Endothelial cell of umbilical vein (primary cell): Measurements from ENCODE around the gene KAZN. TPM values are rescaled to one million over a fixed set of nuclear protein-coding genes. Genes with fewer than 3 reads are reported as not detected.
A peak's percentile ranks its signal among the peaks of the same experiment; 100 is the strongest.

Experiments used
- BruUV-seq: library from RNA; stranded (reverse); fragments of 400-500 nt; replicated peaks from 2 replicates; lab custom pipeline; 2021; lab: Mats Ljungman, UMichigan
- CTCF ChIA-PET: fragments of 300-600, 350-600 bp; sonication (Branson Sonifier 250); formaldehyde crosslinking; loops from one replicate; lab custom pipeline; 2021; ENCODE audit warnings: antibody characterized with exemption, inconsistent platforms; lab: Charles Lee
- POLR2A ChIA-PET: fragments of 300-600, 350-600 bp; sonication (Branson Sonifier 250); formaldehyde crosslinking; loops from one replicate; lab custom pipeline; 2021; ENCODE audit warnings: antibody characterized with exemption, inconsistent platforms; lab: Charles Lee
- DNase-seq: peaks from one replicate; pipeline ENCODE4 v3.0.0-alpha.2; 2011; ENCODE audit warnings: low read depth, low spot score
- FAIRE-seq: peaks from 2 replicates; lab custom pipeline; 2011; peaks lifted over from hg19 to GRCh38; lab: Jason Lieb, UNC
- H2AFZ ChIP-seq: 2 replicates; pipeline ENCODE4 v1.6.0; 2012; ENCODE audit warnings: low read depth, low read length, control low read depth, inconsistent platforms
- H3K27ac ChIP-seq: 2 replicates; pipeline ENCODE4 v1.5.1; 2011; ENCODE audit warnings: low read depth, mild to moderate bottlenecking, control low read depth, low read length, moderate library complexity; ENCODE audit not compliant: insufficient read depth
- H3K27me3 ChIP-seq, 2 experiments: 2 replicates each; pipeline versions ENCODE4 v1.6.0 to v1.6.1; 2011; ENCODE audit warnings: low read length in 2 of 2, mixed read lengths in 1 of 2; ENCODE audit not compliant: control insufficient read depth in 2 of 2, insufficient read depth in 2 of 2
- H3K36me3 ChIP-seq, 2 experiments: 2 replicates in 1 of 2; 3 replicates in 1 of 2; pipeline ENCODE4 v1.5.1; 2011; ENCODE audit warnings: low read length in 2 of 2, mild to moderate bottlenecking in 1 of 2, moderate library complexity in 1 of 2; ENCODE audit not compliant: control insufficient read depth in 2 of 2, insufficient read depth in 2 of 2; ENCODE audit errors: extremely low read depth in 1 of 2
- H3K4me1 ChIP-seq: 3 replicates; pipeline ENCODE4 v1.5.1; 2011; ENCODE audit warnings: mild to moderate bottlenecking, low read length; ENCODE audit not compliant: control insufficient read depth, insufficient read depth; ENCODE audit errors: extremely low read depth
- H3K4me2 ChIP-seq: 2 replicates; pipeline ENCODE4 v1.6.1; 2011; ENCODE audit warnings: low read length, control low read depth, mixed read lengths; ENCODE audit not compliant: insufficient read depth
- H3K4me3 ChIP-seq, 3 experiments: fragments of 200-600 bp in 1 of 3; sonication (generic), shearing (Covaris generic) in 1 of 3; replicated peaks in 1 of 3; 2 replicates each; pipeline ENCODE4 v1.5.1; 2011 to 2016; ENCODE audit warnings: control low read depth in 3 of 3, low read length in 3 of 3, mild to moderate bottlenecking in 2 of 3, inconsistent platforms in 1 of 3, low read depth in 1 of 3, moderate library complexity in 1 of 3; ENCODE audit not compliant: insufficient read depth in 1 of 3
- H3K79me2 ChIP-seq: 2 replicates; pipeline ENCODE4 v1.6.0; 2012; ENCODE audit warnings: low read length, inconsistent platforms; ENCODE audit not compliant: control insufficient read depth, insufficient read depth
- H3K9ac ChIP-seq: replicated peaks from 2 replicates; pipeline ENCODE3; 2011; ENCODE audit warnings: low read length, control low read depth; ENCODE audit not compliant: insufficient read depth; ENCODE audit errors: extremely low read depth
- H3K9me1 ChIP-seq: replicated peaks from 3 replicates; pipeline ENCODE4 v1.6.0; 2011; ENCODE audit warnings: mild to moderate bottlenecking, low read length; ENCODE audit not compliant: control insufficient read depth, insufficient read depth; ENCODE audit errors: extremely low read depth
- H3K9me3 ChIP-seq: replicated peaks from 2 replicates; pipeline ENCODE4 v1.5.1; 2012; ENCODE audit warnings: low read length, inconsistent platforms; ENCODE audit not compliant: control insufficient read depth, insufficient read depth
- H4K20me1 ChIP-seq: replicated peaks from 2 replicates; pipeline ENCODE3; 2011; ENCODE audit warnings: mild to moderate bottlenecking, low read length; ENCODE audit not compliant: control insufficient read depth, insufficient read depth; ENCODE audit errors: extremely low read depth
- EZH2 ChIP-seq: IDR thresholded peaks from 2 replicates; pipeline ENCODE4 v1.6.1; 2012; ENCODE audit warnings: borderline replicate concordance, low read depth, mild to moderate bottlenecking, moderate library complexity, low read length, inconsistent platforms; ENCODE audit not compliant: severe bottlenecking
- FOS ChIP-seq: IDR thresholded peaks from 2 replicates; pipeline ENCODE4 v1.6.1; 2011; ENCODE audit warnings: mild to moderate bottlenecking, low read length, moderate library complexity, borderline replicate concordance; ENCODE audit not compliant: insufficient read depth
- GATA2 ChIP-seq: IDR thresholded peaks from 2 replicates; pipeline ENCODE4 v1.7.0; 2011; ENCODE audit warnings: low read depth, mild to moderate bottlenecking, moderate library complexity, mixed read lengths, low read length; ENCODE audit not compliant: insufficient read length, insufficient read depth
- MYC ChIP-seq: IDR thresholded peaks from one replicate; pipeline ENCODE4 v1.6.1; 2011; ENCODE audit warnings: mild to moderate bottlenecking, low read depth, low read length
- POLR2A ChIP-seq: IDR thresholded peaks from 2 replicates; pipeline ENCODE4 v1.6.1; 2012; ENCODE audit warnings: low read depth, mild to moderate bottlenecking, control low read depth, low read length
- dilution Hi-C: fragments of 300-500 bp; cut with MboI; formaldehyde crosslinking; loops from one replicate; pipeline ENCODE4 v1.15.0; 2019; ENCODE audit warnings: low sequenced_read_pairs; ENCODE audit not compliant: extremely low pct_ligation_motif_present
- intact Hi-C: fragments of 100-400 bp; cut with micrococcal nuclease; formaldehyde crosslinking; loops from one replicate; pipeline ENCODE4 v1.10.0; 2022
- polyA plus RNA-seq, 4 experiments: library from polyadenylated mRNA; depleted of rRNA in 3 of 4; stranded (reverse) in 3 of 4; unstranded in 1 of 4; fragments of >200 nt; gene quantifications; 2 replicates each; pipeline versions ENCODE4 v1.2.1 to v1.2.3, GENCODE V29; 2011 to 2012; ENCODE audit warnings: missing spikeins in 1 of 4
- total RNA-seq: library from RNA; stranded (reverse); gene quantifications from 2 replicates; pipeline ENCODE4 v1.2.3, GENCODE V29; 2021
- TF ChIP-seq, protein P1 (sequence below), 2 donors: IDR thresholded peaks; 1 replicate in 1 of 2; 2 replicates in 1 of 2; pipeline ENCODE4 v1.5.1; 2011; ENCODE audit warnings: low read length in 2 of 2, mild to moderate bottlenecking in 2 of 2, moderate library complexity in 2 of 2, control low read depth in 1 of 2, inconsistent platforms in 1 of 2, low read depth in 1 of 2; ENCODE audit not compliant: insufficient read depth in 1 of 2; ENCODE audit errors: extremely low read depth in 1 of 2
- TF ChIP-seq, protein P2 (sequence below): IDR thresholded peaks from 2 replicates; pipeline ENCODE4 v1.6.1; 2011; ENCODE audit not compliant: insufficient read depth, insufficient read length

KAZN gene
- total and polyA plus RNA-seq, 2 donors (not counting 3 experiments of a cell fraction or from before 2014, with no cell fraction given) = 1.6 to 5.8 TPM

DNA sequence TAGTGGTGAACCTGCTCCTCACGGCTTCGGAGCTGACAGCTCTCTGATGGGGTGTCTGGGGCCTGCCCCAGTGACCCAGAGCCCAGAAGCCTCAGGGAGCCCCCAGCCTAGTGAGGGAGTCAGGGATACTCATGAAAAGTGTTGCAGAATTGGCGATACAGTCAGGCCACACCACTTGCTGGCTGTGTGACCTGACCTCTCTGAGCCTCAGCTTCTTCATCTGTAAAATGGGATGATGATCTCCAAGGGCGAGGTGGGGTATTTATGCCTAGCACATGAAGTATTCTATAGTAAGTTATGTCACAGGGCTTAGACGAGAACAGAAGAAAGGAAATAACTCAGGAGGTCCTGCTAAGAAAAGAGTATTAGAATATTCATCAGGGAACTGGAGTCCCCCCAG is 556.7 kb downstream of the KAZN start:
- H3K9me1 ChIP-seq = no peaks in the 10 kb centered on the region
- dilution Hi-C loops = no loop called here
- peaks cover 23% of the 10 kb centered on the region for H3K4me1 ChIP-seq
- H3K79me2 ChIP-seq = peaks cover 19% of the 10 kb centered on the region
- no peak overlapping the region for H2AFZ ChIP-seq
- no peaks in the 10 kb centered on the region for H3K9me3 ChIP-seq
- no peak overlapping the region for H3K4me2 ChIP-seq
- no peak overlapping the region for H3K9ac ChIP-seq
- DNase-seq = no peak
- no peak for FAIRE-seq
- BruUV-seq = no TSS peak
- H3K4me3 ChIP-seq = peak overlapping the region in 1 of 3 experiments; percentile 12
- no peaks in the 10 kb centered on the region for H3K36me3 ChIP-seq
- intact Hi-C loops = no loop called here
- CTCF ChIA-PET = interaction anchor here (0.8 to 7.8 kb wide), 3 partner anchors 13 to 118 kb away, joined by 3 to 211 read pairs (median 4); no protein-coding TSS in a partner anchor
- no peaks in the 10 kb centered on the region for H4K20me1 ChIP-seq
- H3K27ac ChIP-seq = no peak overlapping the region
- H3K27me3 ChIP-seq = peaks cover 9% of the 10 kb centered on the region in 2 experiments
- POLR2A ChIA-PET = no interaction called here
- TF ChIP-seq GATA2 (no peak), MYC (no peak), FOS (no peak), POLR2A (no peak), EZH2 (no peak)
- TF ChIP-seq, protein P1, sequence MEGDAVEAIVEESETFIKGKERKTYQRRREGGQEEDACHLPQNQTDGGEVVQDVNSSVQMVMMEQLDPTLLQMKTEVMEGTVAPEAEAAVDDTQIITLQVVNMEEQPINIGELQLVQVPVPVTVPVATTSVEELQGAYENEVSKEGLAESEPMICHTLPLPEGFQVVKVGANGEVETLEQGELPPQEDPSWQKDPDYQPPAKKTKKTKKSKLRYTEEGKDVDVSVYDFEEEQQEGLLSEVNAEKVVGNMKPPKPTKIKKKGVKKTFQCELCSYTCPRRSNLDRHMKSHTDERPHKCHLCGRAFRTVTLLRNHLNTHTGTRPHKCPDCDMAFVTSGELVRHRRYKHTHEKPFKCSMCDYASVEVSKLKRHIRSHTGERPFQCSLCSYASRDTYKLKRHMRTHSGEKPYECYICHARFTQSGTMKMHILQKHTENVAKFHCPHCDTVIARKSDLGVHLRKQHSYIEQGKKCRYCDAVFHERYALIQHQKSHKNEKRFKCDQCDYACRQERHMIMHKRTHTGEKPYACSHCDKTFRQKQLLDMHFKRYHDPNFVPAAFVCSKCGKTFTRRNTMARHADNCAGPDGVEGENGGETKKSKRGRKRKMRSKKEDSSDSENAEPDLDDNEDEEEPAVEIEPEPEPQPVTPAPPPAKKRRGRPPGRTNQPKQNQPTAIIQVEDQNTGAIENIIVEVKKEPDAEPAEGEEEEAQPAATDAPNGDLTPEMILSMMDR (IDR thresholded peaks at IDR 0.05; ENCODE audit: extremely low read depth in 1 of 2, insufficient read depth in 1 of 2, low read depth in 1 of 2, low read length in 2 of 2) = no peak
- TF ChIP-seq, protein P2, sequence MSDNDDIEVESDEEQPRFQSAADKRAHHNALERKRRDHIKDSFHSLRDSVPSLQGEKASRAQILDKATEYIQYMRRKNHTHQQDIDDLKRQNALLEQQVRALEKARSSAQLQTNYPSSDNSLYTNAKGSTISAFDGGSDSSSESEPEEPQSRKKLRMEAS = no peak
